NCI-H2081 treated with DMSO at 0.1 percent for 48 hours (cell line): ENCODE results near the gene PRXL2A.
"Not testable (repeated sequence)": the region's sequence is repeated elsewhere in the genome, so short reads cannot be mapped to it uniquely, and the experiment has no call there.

Source experiments
- DNase-seq: peaks from one replicate; lab custom pipeline; 2025; lab: John Stamatoyannopoulos, UW

PRXL2A gene

GRCh38 chr10:80408242-80409101 is at the start of gene PRXL2A:
Gene PRXL2A, plus strand, starts transcription at chr10:80408551. Its CDS starts 11,917 bp downstream, at chr10:80420468.
- no peak for DNase-seq

- not testable (repeated sequence) for DNase-seq
Observed at GRCh38 chr10:80358925-80359324, 49.4 kb upstream of the PRXL2A start.

GRCh38 chr10:80359644-80360043 is 48.7 kb upstream of the PRXL2A start:
- no peak for DNase-seq

GRCh38 chr10:80365510-80365909 is 42.8 kb upstream of the PRXL2A start:
- DNase-seq, result no peak

GRCh38 chr10:80371467-80371866 is 36.9 kb upstream of the PRXL2A start:
- no peak for DNase-seq

GRCh38 chr10:80372675-80373074 is 35.7 kb upstream of the PRXL2A start:
- DNase-seq, result no peak

- no peak for DNase-seq
Observed at GRCh38 chr10:80373502-80373901, 34.8 kb upstream of the PRXL2A start.

GRCh38 chr10:80379701-80380100 is 28.6 kb upstream of the PRXL2A start:
- DNase-seq, result no peak

GRCh38 chr10:80380185-80380584 is 28.2 kb upstream of the PRXL2A start:
- DNase-seq, result no peak

GRCh38 chr10:80382989-80383388 is 25.4 kb upstream of the PRXL2A start:
- no peak for DNase-seq

- DNase-seq, result no peak
Observed at GRCh38 chr10:80390740-80391139, 17.6 kb upstream of the PRXL2A start.

GRCh38 chr10:80392250-80392649 is 16.1 kb upstream of the PRXL2A start:
- no peak for DNase-seq

- DNase-seq, result no peak
Observed at GRCh38 chr10:80394358-80394916, 13.9 kb upstream of the PRXL2A start.

- DNase-seq, result no peak
Observed at GRCh38 chr10:80397014-80397413, 11.3 kb upstream of the PRXL2A start.

GRCh38 chr10:80400136-80400804 is 8.1 kb upstream of the PRXL2A start:
- no peak for DNase-seq

- DNase-seq, result no peak
Observed at GRCh38 chr10:80405035-80405434, 3.3 kb upstream of the PRXL2A start.

GRCh38 chr10:80405626-80406025 is 2.7 kb upstream of the PRXL2A start:
- no peak for DNase-seq

- DNase-seq, result no peak
Observed at GRCh38 chr10:80406204-80406603, 2.1 kb upstream of the PRXL2A start.

GRCh38 chr10:80407812-80408241 is 524 bp upstream of the PRXL2A start:
- DNase-seq, result no peak

- no peak for DNase-seq
Observed at GRCh38 chr10:80409121-80409520, 770 bp downstream of the PRXL2A start.

- DNase-seq, result no peak
Observed at GRCh38 chr10:80410122-80410521, 1.8 kb downstream of the PRXL2A start.

- no peak for DNase-seq
Observed at GRCh38 chr10:80410578-80411145, 2.3 kb downstream of the PRXL2A start.

GRCh38 chr10:80411267-80411668 is 2.9 kb downstream of the PRXL2A start:
- no peak for DNase-seq
